NB4 (cell line): Measurements from ENCODE around the gene HTR3B.

Source experiments
- CTCF ChIP-seq: IDR thresholded peaks from one replicate; pipeline ENCODE4 v1.5.1; 2012; ENCODE audit warnings: low read depth, low read length
- POLR2A ChIP-seq: IDR thresholded peaks from 2 replicates; pipeline ENCODE4 v1.6.1; 2011; ENCODE audit warnings: mild to moderate bottlenecking; ENCODE audit not compliant: insufficient read length; ENCODE audit errors: extremely low read depth

DNA sequence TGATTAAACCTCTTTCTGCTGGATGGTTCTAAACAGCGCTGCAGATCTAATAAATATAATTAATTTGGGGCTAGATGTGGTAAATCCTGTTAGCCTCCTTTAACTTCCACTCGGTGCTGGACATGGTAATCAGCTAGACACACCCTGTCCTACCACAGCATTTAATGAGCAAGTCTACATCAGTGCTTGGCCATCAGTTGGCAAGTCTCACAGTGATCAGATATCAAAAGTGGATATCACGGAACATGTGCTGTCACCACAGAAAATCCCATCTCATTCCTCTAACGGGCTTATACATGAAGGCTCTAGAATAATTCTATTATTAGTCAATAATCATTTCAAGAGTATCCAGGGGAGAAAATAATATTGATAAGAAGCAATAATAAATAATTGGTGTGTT lies 23.6 kb upstream of the HTR3B start:
- TF ChIP-seq POLR2A (no peak), CTCF (no peak)
